Sigmoid colon (tissue), 7 donors: ENCODE data around the gene CLEC20A. TPM values are rescaled to one million over a fixed set of nuclear protein-coding genes. Genes with fewer than 3 reads are reported as not detected.

Source experiments
- DNase-seq: peaks from one replicate; pipeline ENCODE4 v3.0.0-alpha.2; 2019
- H3K27ac ChIP-seq, 4 donors: fragments of 200-600 bp; sonication (generic); one replicate each; pipeline ENCODE4 v1.5.1; 2016 to 2019; ENCODE audit warnings: mild to moderate bottlenecking in 1 of 4
- H3K27me3 ChIP-seq, 3 donors: fragments of 200-600 bp; sonication (generic); one replicate each; pipeline ENCODE4 v1.5.1; 2019; ENCODE audit warnings: mild to moderate bottlenecking in 1 of 3
- H3K36me3 ChIP-seq, 4 donors: fragments of 200-600 bp; sonication (generic); one replicate each; pipeline ENCODE4 v1.5.1; 2016 to 2019
- H3K4me1 ChIP-seq, 4 donors: fragments of 200-600 bp; sonication (generic); one replicate each; pipeline ENCODE4 v1.5.1; 2017 to 2019
- H3K4me3 ChIP-seq, 4 donors: fragments of 200-600 bp; sonication (generic); one replicate each; pipeline ENCODE4 v1.5.1; 2017 to 2019; ENCODE audit warnings: mild to moderate bottlenecking in 2 of 4, moderate library complexity in 1 of 4
- H3K9me3 ChIP-seq, 4 donors: fragments of 200-600 bp in 3 of 4; sonication (generic) in 3 of 4; one replicate each; pipeline versions ENCODE4 v1.5.1 to v1.6.1; 2013 to 2019
- CTCF ChIP-seq, 4 experiments: fragments of 450-650 bp in 3 of 4; fragments of 200-600 bp in 1 of 4; IDR thresholded peaks; one replicate each; pipeline ENCODE4 v1.5.1; 2016 to 2019; ENCODE audit warnings: antibody characterized with exemption in 4 of 4, mild to moderate bottlenecking in 3 of 4, moderate library complexity in 2 of 4
- EP300 ChIP-seq, 4 donors: sonication (generic); formaldehyde crosslinking; IDR thresholded peaks; one replicate each; pipeline ENCODE4 v1.6.1; 2017; ENCODE audit warnings: antibody characterized with exemption in 4 of 4
- POLR2A ChIP-seq, 2 donors: fragments of 450-650 bp; IDR thresholded peaks; one replicate each; pipeline ENCODE4 v1.6.1; 2016; ENCODE audit warnings: antibody characterized with exemption in 2 of 2, mild to moderate bottlenecking in 2 of 2, moderate library complexity in 2 of 2
- POLR2AphosphoS5 ChIP-seq, 4 donors: sonication (generic); formaldehyde crosslinking; IDR thresholded peaks; one replicate each; pipeline ENCODE4 v1.6.1; 2017; ENCODE audit warnings: antibody characterized with exemption in 4 of 4
- WGBS, 2 donors: extraction: QIAGEN DNeasy Blood & Tissue Kit; methylation state at CpG; one replicate each; pipeline ENCODE4 v1.1.7; 2013; 5-methylcytosine and 5-hydroxymethylcytosine counted together
- intact Hi-C: fragments of 100-400 bp; cut with DNase I; formaldehyde crosslinking; loops from one replicate; pipeline ENCODE4 v1.15.1; 2023
- polyA plus RNA-seq, 3 donors: library from polyadenylated mRNA; stranded (reverse); fragments of 200-250 nt; gene quantifications; one replicate each; pipeline ENCODE4 v1.2.3, GENCODE V29; 2013
- small RNA-seq, 3 donors: library from RNA; depleted of rRNA; stranded (forward); fragments of <200 nt; gene quantifications; one replicate each; pipeline ENCODE3, GENCODE V24; 2016
- total RNA-seq, 4 donors: library from RNA; depleted of rRNA; stranded (reverse); fragments of >200 nt; gene quantifications; one replicate each; pipeline ENCODE4 v1.1.0, GENCODE V29; 2016
- donor health status: healthy with polysubstance abuse.
- donor health status: Bipolar disorder and iron deficiency.
- donor health status: healthy.

CLEC20A gene
- total and polyA plus RNA-seq, 7 donors = 1.3 TPM; not detected in 6

GRCh38 chr1:178434360-178434759 is 62.4 kb downstream of the CLEC20A start:
- 88 to 92% methylated on average over 1 of the region's 1 CpG for WGBS, 2 donors
- TF ChIP-seq CTCF (IDR thresholded peaks at IDR 0.05) (no peak), POLR2A (IDR thresholded peaks at IDR 0.05) (no peak), EP300 (IDR thresholded peaks at IDR 0.05) (no peak), POLR2AphosphoS5 (IDR thresholded peaks at IDR 0.05) (no peak)
- Histone ChIP-seq H3K36me3 (no peaks in the 10 kb centered on the region), H3K27ac (no peak overlapping the region), H3K4me1 (peaks cover 0 to 5% (median 0%) of the 10 kb centered on the region in 4 donors), H3K27me3 (no peaks in the 10 kb centered on the region), H3K9me3 (no peaks in the 10 kb centered on the region), H3K4me3 (no peak overlapping the region)
- intact Hi-C loops = no loop called here
- no peak for DNase-seq

Small RNAs within 50 kb of the gene (small RNA-seq; reads per million reads assigned to genes)
- 0 reads per million in 3 donors for gene RF00017

Other genes with a start within 250 kb of the CLEC20A start
- gene TEX35, start 16.1 kb upstream of the CLEC20A start, total RNA-seq = not detected
- gene TEX35, start 16.1 kb upstream of the CLEC20A start, polyA plus RNA-seq = not detected
- gene RALGPS2, start 228.3 kb upstream of the CLEC20A start, total RNA-seq = 10 to 100 TPM in 3 of 4 donors, 1 to 10 TPM in 1; 9.2 to 24.3 (median 21.0) TPM
- gene RALGPS2, start 228.3 kb upstream of the CLEC20A start, polyA plus RNA-seq = 10 to 100 TPM in 1 of 3 donors, 1 to 10 TPM in 2; 6.6 to 14.3 (median 9.5) TPM